Liver (tissue), 9 donors: ENCODE results near the gene ADPRS. TPM values are rescaled to one million over a fixed set of nuclear protein-coding genes. Genes with fewer than 3 reads are reported as not detected.

Experiments
- DNase-seq: peaks from one replicate; pipeline ENCODE4 v3.0.0-alpha.2; 2017; ENCODE audit warnings: low spot score
- H3K27ac ChIP-seq, 2 donors: one replicate each; pipeline ENCODE4 v1.7.0; 2013; ENCODE audit warnings: inconsistent platforms in 2 of 2, low read length in 2 of 2, control low read depth in 1 of 2, low read depth in 1 of 2, mild to moderate bottlenecking in 1 of 2
- H3K27me3 ChIP-seq, 4 donors: one replicate each; pipeline versions ENCODE4 v1.6.1 to v1.7.0; 2013; ENCODE audit warnings: low read length in 3 of 4, inconsistent platforms in 1 of 4, mild to moderate bottlenecking in 1 of 4, moderate library complexity in 1 of 4; ENCODE audit not compliant: control insufficient read depth in 4 of 4, insufficient read depth in 4 of 4
- H3K36me3 ChIP-seq, 4 donors: one replicate each; pipeline versions ENCODE4 v1.6.1 to v1.7.0; 2013; ENCODE audit warnings: low read length in 3 of 4, mild to moderate bottlenecking in 3 of 4, low read depth in 1 of 4, moderate library complexity in 1 of 4; ENCODE audit not compliant: control insufficient read depth in 4 of 4, insufficient read depth in 3 of 4
- H3K4me1 ChIP-seq, 4 donors: one replicate each; pipeline versions ENCODE4 v1.6.1 to v1.7.0; 2013; ENCODE audit warnings: low read length in 3 of 4, mild to moderate bottlenecking in 3 of 4, moderate library complexity in 1 of 4; ENCODE audit not compliant: control insufficient read depth in 4 of 4, insufficient read depth in 4 of 4
- H3K4me3 ChIP-seq, 3 donors: one replicate each; pipeline versions ENCODE4 v1.6.1 to v1.7.0; 2013; ENCODE audit warnings: low read length in 3 of 3, control low read depth in 1 of 3, low read depth in 1 of 3, mild to moderate bottlenecking in 1 of 3
- H3K9ac ChIP-seq, 2 donors: one replicate each; pipeline ENCODE4 v1.7.0; 2013; ENCODE audit warnings: low read length in 2 of 2, mild to moderate bottlenecking in 2 of 2, moderate library complexity in 2 of 2, control low read depth in 1 of 2, low read depth in 1 of 2
- H3K9me3 ChIP-seq, 4 donors: one replicate each; pipeline versions ENCODE4 v1.6.1 to v1.7.0; 2013; ENCODE audit warnings: low read length in 3 of 4; ENCODE audit not compliant: control insufficient read depth in 4 of 4
- EGR1 ChIP-seq, 2 donors: IDR thresholded peaks; 2 replicates each; pipeline ENCODE4 v1.6.1; 2016 to 2018; ENCODE audit warnings: antibody characterized with exemption in 2 of 2, low read depth in 2 of 2
- FOXA1 ChIP-seq: IDR thresholded peaks from 2 replicates; pipeline ENCODE4 v1.6.1; 2016; ENCODE audit warnings: antibody characterized with exemption
- GABPA ChIP-seq, 2 donors: IDR thresholded peaks in 1 of 2; conservative IDR thresholded peaks in 1 of 2; 2 replicates each; pipeline ENCODE4 v1.6.1; 2016; ENCODE audit warnings: antibody characterized with exemption in 2 of 2, mild to moderate bottlenecking in 1 of 2, moderate library complexity in 1 of 2
- HNF4A ChIP-seq, 2 donors: conservative IDR thresholded peaks; 2 replicates each; pipeline ENCODE4 v1.6.1; 2016; ENCODE audit warnings: antibody characterized with exemption in 2 of 2, mild to moderate bottlenecking in 2 of 2
- HNF4G ChIP-seq: IDR thresholded peaks from 2 replicates; pipeline ENCODE4 v1.6.1; 2016; ENCODE audit warnings: antibody characterized with exemption
- JUND ChIP-seq, 2 donors: IDR thresholded peaks; 2 replicates each; pipeline ENCODE4 v1.6.1; 2016; ENCODE audit warnings: antibody characterized with exemption in 2 of 2
- NR2F2 ChIP-seq: IDR thresholded peaks from 2 replicates; pipeline ENCODE4 v1.6.1; 2016; ENCODE audit warnings: antibody characterized with exemption
- RAD21 ChIP-seq, 2 donors: IDR thresholded peaks; 2 replicates each; pipeline ENCODE4 v1.6.1; 2016; ENCODE audit warnings: antibody characterized with exemption in 2 of 2, mild to moderate bottlenecking in 2 of 2
- REST ChIP-seq: IDR thresholded peaks from 2 replicates; pipeline ENCODE4 v1.6.1; 2016; ENCODE audit warnings: antibody characterized with exemption, mild to moderate bottlenecking
- RXRA ChIP-seq, 2 donors: IDR thresholded peaks; 2 replicates each; pipeline ENCODE4 v1.6.1; 2017 to 2018; ENCODE audit warnings: antibody characterized with exemption in 2 of 2, mild to moderate bottlenecking in 1 of 2
- TAF1 ChIP-seq: conservative IDR thresholded peaks from 2 replicates; pipeline ENCODE4 v1.6.1; 2016; ENCODE audit warnings: antibody characterized with exemption, mild to moderate bottlenecking
- YY1 ChIP-seq: IDR thresholded peaks from 2 replicates; pipeline ENCODE4 v1.6.1; 2016; ENCODE audit warnings: antibody characterized with exemption, mild to moderate bottlenecking
- WGBS: extraction: QIAGEN DNeasy Blood & Tissue Kit; methylation state at CpG from one replicate; pipeline ENCODE4 v1.1.7; 2013; 5-methylcytosine and 5-hydroxymethylcytosine counted together
- polyA plus RNA-seq, 2 donors: library from polyadenylated mRNA; stranded (reverse) in 1 of 2; unstranded in 1 of 2; fragments of 200-250 nt in 1 of 2; fragments of >200 nt in 1 of 2; fragmentation: Nextera tagmentation in 1 of 2; extraction: Ambion mirVana in 1 of 2; gene quantifications; one replicate each; pipeline versions ENCODE4 v1.2.1 to v1.2.3, GENCODE V29; 2013 to 2015
- total RNA-seq, 2 donors: library from RNA; depleted of rRNA; stranded (reverse); fragments of >200 nt; gene quantifications; one replicate each; pipeline ENCODE4 v1.2.3, GENCODE V29; 2014
- TF ChIP-seq, protein P1 (sequence below): fragments of 150-350 bp; IDR thresholded peaks from 2 replicates; pipeline ENCODE4 v1.5.1; 2017; ENCODE audit warnings: improper control_type of control experiment, low read depth, low read length; ENCODE audit not compliant: missing input control
- TF ChIP-seq, protein P2 (sequence below): IDR thresholded peaks from 2 replicates; pipeline ENCODE4 v1.6.1; 2016; ENCODE audit warnings: antibody characterized with exemption
- TF ChIP-seq, protein P3 (sequence below): IDR thresholded peaks from 2 replicates; pipeline ENCODE4 v1.6.1; 2016; ENCODE audit warnings: antibody characterized with exemption
- donor health status: healthy.
- donor health status: healthy.
- donor health status: healthy.
- donor health status: healthy.
- donor health status: healthy.

The ADPRS gene
- total and polyA plus RNA-seq, 4 donors: 9.4 to 13.1 (median 11.0) TPM

DNA sequence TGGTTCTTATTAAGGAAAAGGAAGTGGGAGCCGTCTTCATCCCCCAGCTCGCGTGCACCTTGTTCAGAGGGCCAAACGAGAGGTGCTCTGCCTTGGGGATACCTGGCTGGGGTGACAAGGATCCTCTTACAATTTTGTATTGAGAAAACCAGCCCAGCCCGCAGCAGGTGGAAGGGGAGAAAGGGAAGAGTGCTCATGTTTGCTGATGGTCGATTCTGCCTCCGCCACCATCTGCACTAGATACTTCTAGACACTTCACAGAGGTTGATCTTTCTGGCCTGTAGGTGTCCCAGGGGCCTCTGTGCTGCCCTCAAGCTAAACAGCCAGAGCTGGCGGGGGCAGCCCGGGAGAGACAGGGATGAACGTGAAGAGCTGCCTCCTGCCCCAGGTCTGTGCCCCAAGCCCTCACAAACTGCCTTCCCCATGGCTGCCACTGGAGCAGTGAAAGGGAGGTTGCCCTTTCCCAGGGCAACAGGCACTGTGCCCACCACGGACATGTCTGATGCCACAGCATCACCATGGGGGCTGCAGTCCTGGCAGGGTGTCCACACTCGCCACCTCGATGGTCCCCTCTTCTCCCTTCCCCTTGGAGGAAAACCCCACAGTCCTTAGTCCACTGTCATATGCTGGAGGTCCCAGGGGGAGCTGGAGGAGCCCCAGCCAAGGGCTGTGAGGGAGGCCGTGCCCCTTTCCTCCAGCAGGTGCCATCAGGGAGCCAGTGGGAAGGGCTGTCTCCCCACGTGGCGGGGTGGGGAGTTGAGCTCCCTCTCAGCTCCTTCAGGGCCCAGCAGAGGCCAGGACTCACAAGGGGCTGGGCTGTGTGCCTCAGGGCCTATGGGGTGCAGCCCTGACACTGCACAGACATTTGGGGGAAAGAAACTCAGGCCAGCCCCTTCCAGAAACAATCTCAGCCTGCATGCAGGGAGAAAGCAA lies 8.1 kb downstream of the ADPRS start:
- TF ChIP-seq, protein P1, sequence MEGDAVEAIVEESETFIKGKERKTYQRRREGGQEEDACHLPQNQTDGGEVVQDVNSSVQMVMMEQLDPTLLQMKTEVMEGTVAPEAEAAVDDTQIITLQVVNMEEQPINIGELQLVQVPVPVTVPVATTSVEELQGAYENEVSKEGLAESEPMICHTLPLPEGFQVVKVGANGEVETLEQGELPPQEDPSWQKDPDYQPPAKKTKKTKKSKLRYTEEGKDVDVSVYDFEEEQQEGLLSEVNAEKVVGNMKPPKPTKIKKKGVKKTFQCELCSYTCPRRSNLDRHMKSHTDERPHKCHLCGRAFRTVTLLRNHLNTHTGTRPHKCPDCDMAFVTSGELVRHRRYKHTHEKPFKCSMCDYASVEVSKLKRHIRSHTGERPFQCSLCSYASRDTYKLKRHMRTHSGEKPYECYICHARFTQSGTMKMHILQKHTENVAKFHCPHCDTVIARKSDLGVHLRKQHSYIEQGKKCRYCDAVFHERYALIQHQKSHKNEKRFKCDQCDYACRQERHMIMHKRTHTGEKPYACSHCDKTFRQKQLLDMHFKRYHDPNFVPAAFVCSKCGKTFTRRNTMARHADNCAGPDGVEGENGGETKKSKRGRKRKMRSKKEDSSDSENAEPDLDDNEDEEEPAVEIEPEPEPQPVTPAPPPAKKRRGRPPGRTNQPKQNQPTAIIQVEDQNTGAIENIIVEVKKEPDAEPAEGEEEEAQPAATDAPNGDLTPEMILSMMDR: no peak
- TF ChIP-seq REST: no peak
- TF ChIP-seq FOXA1: no peak
- no peak for TF ChIP-seq JUND (IDR thresholded peaks at IDR 0.05)
- TF ChIP-seq YY1: no peak
- no peak for TF ChIP-seq GABPA (IDR thresholded peaks at IDR 0.05 in 1 of 2, conservative IDR thresholded peaks at IDR 0.05 in 1 of 2)
- TF ChIP-seq, protein P2, sequence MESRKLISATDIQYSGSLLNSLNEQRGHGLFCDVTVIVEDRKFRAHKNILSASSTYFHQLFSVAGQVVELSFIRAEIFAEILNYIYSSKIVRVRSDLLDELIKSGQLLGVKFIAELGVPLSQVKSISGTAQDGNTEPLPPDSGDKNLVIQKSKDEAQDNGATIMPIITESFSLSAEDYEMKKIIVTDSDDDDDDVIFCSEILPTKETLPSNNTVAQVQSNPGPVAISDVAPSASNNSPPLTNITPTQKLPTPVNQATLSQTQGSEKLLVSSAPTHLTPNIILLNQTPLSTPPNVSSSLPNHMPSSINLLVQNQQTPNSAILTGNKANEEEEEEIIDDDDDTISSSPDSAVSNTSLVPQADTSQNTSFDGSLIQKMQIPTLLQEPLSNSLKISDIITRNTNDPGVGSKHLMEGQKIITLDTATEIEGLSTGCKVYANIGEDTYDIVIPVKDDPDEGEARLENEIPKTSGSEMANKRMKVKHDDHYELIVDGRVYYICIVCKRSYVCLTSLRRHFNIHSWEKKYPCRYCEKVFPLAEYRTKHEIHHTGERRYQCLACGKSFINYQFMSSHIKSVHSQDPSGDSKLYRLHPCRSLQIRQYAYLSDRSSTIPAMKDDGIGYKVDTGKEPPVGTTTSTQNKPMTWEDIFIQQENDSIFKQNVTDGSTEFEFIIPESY: no peak
- TF ChIP-seq HNF4A (conservative IDR thresholded peaks at IDR 0.05): no peak
- TF ChIP-seq, protein P3, sequence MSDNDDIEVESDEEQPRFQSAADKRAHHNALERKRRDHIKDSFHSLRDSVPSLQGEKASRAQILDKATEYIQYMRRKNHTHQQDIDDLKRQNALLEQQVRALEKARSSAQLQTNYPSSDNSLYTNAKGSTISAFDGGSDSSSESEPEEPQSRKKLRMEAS: no peak
- no peak for TF ChIP-seq HNF4G
- TF ChIP-seq EGR1 (IDR thresholded peaks at IDR 0.05; ENCODE audit: low read depth in 2 of 2): no peak
- no peak for TF ChIP-seq RXRA (IDR thresholded peaks at IDR 0.05)
- no peak for TF ChIP-seq TAF1
- TF ChIP-seq NR2F2: no peak
- TF ChIP-seq RAD21 (IDR thresholded peaks at IDR 0.05): no peak
- H3K4me1 ChIP-seq: peaks cover 0 to 5% (median 2%) of the 10 kb centered on the region in 4 donors
- H3K36me3 ChIP-seq: peaks cover 8 to 40% (median 20%) of the 10 kb centered on the region in 4 donors
- no peak overlapping the region for H3K4me3 ChIP-seq
- 80% methylated on average over 16 of the region's 16 CpGs for WGBS
- H3K9me3 ChIP-seq: no peaks in the 10 kb centered on the region
- H3K27ac ChIP-seq: no peak overlapping the region
- H3K9ac ChIP-seq: no peak overlapping the region
- no peak for DNase-seq
- no peaks in the 10 kb centered on the region for H3K27me3 ChIP-seq
